ENCODE measurements around the gene COL18A1. TPM values are rescaled to one million over a fixed set of nuclear protein-coding genes. Genes with fewer than 3 reads are reported as not detected.
A peak's percentile ranks its signal among the peaks of the same experiment; 100 is the strongest.

COL18A1 gene
- total and polyA plus RNA-seq, 8 donors, result 38.7 to 301 (median 77.8) TPM

DNA sequence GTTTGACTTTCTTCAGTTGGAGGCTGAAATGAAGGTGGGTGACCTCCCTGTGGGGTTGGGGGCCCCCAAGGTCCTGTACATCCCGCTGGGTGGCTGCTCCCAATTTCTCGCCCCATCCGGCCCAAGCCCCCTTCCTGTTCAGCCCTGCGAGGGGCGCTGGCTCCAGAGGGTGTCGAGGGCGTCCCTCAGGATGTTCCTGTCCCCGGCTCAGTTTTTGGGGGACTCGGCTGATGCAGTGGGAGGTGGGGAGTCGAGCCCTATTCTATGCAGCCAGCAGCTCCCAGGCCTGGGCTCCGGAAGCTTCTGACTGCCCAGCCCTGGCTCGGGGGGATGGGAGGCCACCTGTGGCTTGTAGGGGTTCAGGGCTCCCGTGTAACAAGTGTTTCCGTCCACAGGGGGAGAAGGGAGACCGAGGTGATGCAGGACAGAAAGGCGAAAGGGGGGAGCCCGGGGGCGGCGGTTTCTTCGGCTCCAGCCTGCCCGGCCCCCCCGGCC, 99.1 kb downstream of the COL18A1 start:
- intact Hi-C loops (cut with DNase I), result no loop called here
- H3K4me3 ChIP-seq, result no peak overlapping the region
- no peak for ATAC-seq
- TF ChIP-seq, protein P1, sequence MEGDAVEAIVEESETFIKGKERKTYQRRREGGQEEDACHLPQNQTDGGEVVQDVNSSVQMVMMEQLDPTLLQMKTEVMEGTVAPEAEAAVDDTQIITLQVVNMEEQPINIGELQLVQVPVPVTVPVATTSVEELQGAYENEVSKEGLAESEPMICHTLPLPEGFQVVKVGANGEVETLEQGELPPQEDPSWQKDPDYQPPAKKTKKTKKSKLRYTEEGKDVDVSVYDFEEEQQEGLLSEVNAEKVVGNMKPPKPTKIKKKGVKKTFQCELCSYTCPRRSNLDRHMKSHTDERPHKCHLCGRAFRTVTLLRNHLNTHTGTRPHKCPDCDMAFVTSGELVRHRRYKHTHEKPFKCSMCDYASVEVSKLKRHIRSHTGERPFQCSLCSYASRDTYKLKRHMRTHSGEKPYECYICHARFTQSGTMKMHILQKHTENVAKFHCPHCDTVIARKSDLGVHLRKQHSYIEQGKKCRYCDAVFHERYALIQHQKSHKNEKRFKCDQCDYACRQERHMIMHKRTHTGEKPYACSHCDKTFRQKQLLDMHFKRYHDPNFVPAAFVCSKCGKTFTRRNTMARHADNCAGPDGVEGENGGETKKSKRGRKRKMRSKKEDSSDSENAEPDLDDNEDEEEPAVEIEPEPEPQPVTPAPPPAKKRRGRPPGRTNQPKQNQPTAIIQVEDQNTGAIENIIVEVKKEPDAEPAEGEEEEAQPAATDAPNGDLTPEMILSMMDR (IDR thresholded peaks at IDR 0.05), result no peak
- H3K36me3 ChIP-seq, result peaks cover 0 to 4% (median 0%) of the 10 kb centered on the region in 3 donors
- no peak overlapping the region for H3K27ac ChIP-seq
- H3K4me1 ChIP-seq, result no peaks in the 10 kb centered on the region
- H3K27me3 ChIP-seq, result no peaks in the 10 kb centered on the region
- peak in 4 of 6 donors; percentile 10 to 46 (median 32) for DNase-seq
- no peaks in the 10 kb centered on the region for H3K9me3 ChIP-seq
- no peak for FAIRE-seq
- 77 to 87% methylated on average over 19 to 22 of the region's 22 CpGs for WGBS, 2 donors

DNA sequence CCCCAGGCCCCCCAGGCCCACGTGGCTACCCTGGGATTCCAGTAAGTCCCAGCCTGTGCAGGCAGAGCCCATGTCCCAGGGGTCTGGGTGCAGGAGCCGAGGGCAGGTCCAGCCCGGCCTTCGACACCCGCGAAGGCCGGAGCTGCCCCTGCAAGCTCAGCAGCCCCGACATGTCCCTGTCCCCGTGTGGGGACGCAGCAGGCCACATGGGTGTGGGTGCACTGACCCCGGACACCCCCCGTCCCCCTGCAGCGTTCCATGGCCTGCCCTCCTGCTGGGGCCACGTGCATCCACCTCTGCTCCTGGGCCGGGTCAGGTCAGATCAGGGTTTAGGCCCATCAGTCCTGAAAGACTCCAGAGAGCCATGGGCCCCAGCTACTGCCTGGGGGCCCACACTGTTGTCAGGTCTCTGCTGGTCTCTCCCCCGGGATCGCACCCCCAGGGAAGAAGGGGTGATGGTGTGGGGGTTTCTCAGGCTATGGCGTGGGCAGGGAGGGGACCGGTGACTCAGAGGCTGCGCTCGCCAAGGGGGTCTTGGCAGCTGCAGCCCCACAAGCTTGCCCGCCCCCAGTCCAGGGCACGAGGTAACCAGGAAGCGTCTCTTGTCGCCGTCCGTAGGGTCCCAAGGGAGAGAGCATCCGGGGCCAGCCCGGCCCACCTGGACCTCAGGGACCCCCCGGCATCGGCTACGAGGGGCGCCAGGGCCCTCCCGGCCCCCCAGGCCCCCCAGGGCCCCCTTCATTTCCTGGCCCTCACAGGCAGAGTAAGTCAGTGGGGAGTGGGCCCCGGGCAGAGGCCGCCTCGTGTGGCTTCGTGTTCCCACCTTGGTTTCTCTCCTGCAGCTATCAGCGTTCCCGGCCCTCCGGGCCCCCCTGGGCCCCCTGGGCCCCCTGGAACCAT, 99.8 kb downstream of the COL18A1 start:
- Histone ChIP-seq H3K27ac (no peak overlapping the region), H3K4me1 (no peaks in the 10 kb centered on the region), H3K4me3 (no peak overlapping the region), H3K36me3 (peaks cover 0 to 4% (median 0%) of the 10 kb centered on the region in 3 donors), H3K27me3 (no peaks in the 10 kb centered on the region), H3K9me3 (no peaks in the 10 kb centered on the region)
- ATAC-seq (no peak), DNase-seq (peak in 3 of 6 donors; percentile 25 to 76 (median 51)), FAIRE-seq (no peak)
- TF ChIP-seq, protein P1 (IDR thresholded peaks at IDR 0.05), result no peak
- intact Hi-C loops (cut with DNase I), result no loop called here
- 74 to 83% methylated on average over 22 to 41 of the region's 41 CpGs for WGBS, 2 donors

- Histone ChIP-seq H3K27ac (no peak overlapping the region), H3K36me3 (peaks cover 0 to 4% (median 0%) of the 10 kb centered on the region in 3 donors), H3K4me3 (no peak overlapping the region), H3K27me3 (no peaks in the 10 kb centered on the region), H3K4me1 (no peaks in the 10 kb centered on the region), H3K9me3 (no peaks in the 10 kb centered on the region)
- FAIRE-seq (no peak), DNase-seq (peak in 3 of 6 donors; percentile 54 to 68 (median 66)), ATAC-seq (peak; percentile 31 to 61 (median 43))
- intact Hi-C loops (cut with DNase I), result no loop called here
- 55 to 56% methylated on average over 32 to 33 of the region's 33 CpGs for WGBS, 2 donors
- TF ChIP-seq, protein P1 (IDR thresholded peaks at IDR 0.05), result no peak
Measured at GRCh38 chr21:45505416-45506021, 100.6 kb downstream of the COL18A1 start.

GRCh38 chr21:45506241-45506817, 101.4 kb downstream of the COL18A1 start:
- intact Hi-C loops (cut with DNase I), result no loop called here
- no peak for ATAC-seq
- DNase-seq, result peak in 3 of 6 donors; percentile 18 to 53 (median 51)
- H3K36me3 ChIP-seq, result peaks cover 0 to 4% (median 0%) of the 10 kb centered on the region in 3 donors
- WGBS, 2 donors, result 75 to 82% methylated on average over 22 of the region's 22 CpGs
- FAIRE-seq, result no peak
- H3K4me3 ChIP-seq, result no peak overlapping the region
- H3K4me1 ChIP-seq, result no peaks in the 10 kb centered on the region
- H3K27ac ChIP-seq, result no peak overlapping the region
- H3K9me3 ChIP-seq, result no peaks in the 10 kb centered on the region
- TF ChIP-seq, protein P1 (IDR thresholded peaks at IDR 0.05), result no peak
- H3K27me3 ChIP-seq, result no peaks in the 10 kb centered on the region
